KOPT-K1 (cell line): Measurements from ENCODE around the gene PRKCH.

Experiments
- H3K27ac ChIP-seq: fragments of 200-600 bp; sonication (generic); 2 replicates; pipeline ENCODE4 v1.5.1; 2016; ENCODE audit warnings: antibody characterized with exemption, mild to moderate bottlenecking, low read depth, low read length; ENCODE audit not compliant: poor library complexity, severe bottlenecking
- H3K36me3 ChIP-seq: fragments of 200-600 bp; sonication (generic); 2 replicates; pipeline ENCODE4 v1.5.1; 2017; ENCODE audit warnings: antibody characterized with exemption, mild to moderate bottlenecking, low read length, moderate library complexity; ENCODE audit not compliant: insufficient read depth
- H3K9me3 ChIP-seq: fragments of 200-600 bp; sonication (generic); 2 replicates; pipeline ENCODE4 v1.5.1; 2017; ENCODE audit warnings: antibody characterized with exemption, low read length, mild to moderate bottlenecking; ENCODE audit not compliant: insufficient read depth, poor library complexity, severe bottlenecking

The PRKCH gene

GRCh38 chr14:61321385-61322010 is at the start of gene PRKCH:
Gene PRKCH (plus strand): TSS chr14:61321579. CDS start chr14:61322102, 523 bp downstream.
- Histone ChIP-seq H3K27ac (peak within 1 kb of the TSS; percentile 98), H3K36me3 (peaks cover 27% of the 10 kb centered on the region), H3K9me3 (peaks cover 10% of the 10 kb centered on the region)

- no peaks in the 10 kb centered on the region for H3K36me3 ChIP-seq
- H3K9me3 ChIP-seq = peaks cover 7% of the 10 kb centered on the region
- no peak overlapping the region for H3K27ac ChIP-seq
Observed at GRCh38 chr14:61277232-61277631, 44.1 kb upstream of the PRKCH start.

GRCh38 chr14:61277784-61278183 is 43.6 kb upstream of the PRKCH start:
- no peaks in the 10 kb centered on the region for H3K36me3 ChIP-seq

GRCh38 chr14:61279082-61279481 is 42.3 kb upstream of the PRKCH start:
- no peak overlapping the region for H3K27ac ChIP-seq
- H3K36me3 ChIP-seq = no peaks in the 10 kb centered on the region
- peaks cover 7% of the 10 kb centered on the region for H3K9me3 ChIP-seq

More at GRCh38 chr14:61277784-61278183, 43.6 kb upstream of the PRKCH start:
- H3K27ac ChIP-seq = no peak overlapping the region
- peaks cover 7% of the 10 kb centered on the region for H3K9me3 ChIP-seq

GRCh38 chr14:61280092-61280525 is 41.3 kb upstream of the PRKCH start:
- no peak overlapping the region for H3K27ac ChIP-seq
- H3K9me3 ChIP-seq = peaks cover 7% of the 10 kb centered on the region
- no peaks in the 10 kb centered on the region for H3K36me3 ChIP-seq

- H3K9me3 ChIP-seq = peaks cover 7% of the 10 kb centered on the region
- no peaks in the 10 kb centered on the region for H3K36me3 ChIP-seq
- H3K27ac ChIP-seq = no peak overlapping the region
Observed at GRCh38 chr14:61280526-61281185, 40.7 kb upstream of the PRKCH start.

GRCh38 chr14:61281186-61281947 is 40.0 kb upstream of the PRKCH start, which contains the start of gene TMEM30B:
Gene TMEM30B (minus strand): TSS chr14:61281338. CDS start chr14:61281147, 191 bp downstream.
- H3K27ac ChIP-seq = no peak within 1 kb of the TSS
- peaks cover 7% of the 10 kb centered on the region for H3K9me3 ChIP-seq
- no peaks in the 10 kb centered on the region for H3K36me3 ChIP-seq

GRCh38 chr14:61281948-61282275 is 39.5 kb upstream of the PRKCH start:
- Histone ChIP-seq H3K27ac (no peak overlapping the region), H3K9me3 (peaks cover 7% of the 10 kb centered on the region), H3K36me3 (no peaks in the 10 kb centered on the region)

- no peaks in the 10 kb centered on the region for H3K36me3 ChIP-seq
- H3K27ac ChIP-seq = no peak overlapping the region
- peaks cover 7% of the 10 kb centered on the region for H3K9me3 ChIP-seq
Observed at GRCh38 chr14:61282746-61283145, 38.6 kb upstream of the PRKCH start.

GRCh38 chr14:61284001-61284400 is 37.4 kb upstream of the PRKCH start:
- H3K27ac ChIP-seq = peak overlapping the region; percentile 40
- H3K9me3 ChIP-seq = peaks cover 7% of the 10 kb centered on the region
- H3K36me3 ChIP-seq = no peaks in the 10 kb centered on the region

GRCh38 chr14:61285364-61285763 is 36.0 kb upstream of the PRKCH start:
- H3K36me3 ChIP-seq = no peaks in the 10 kb centered on the region
- H3K9me3 ChIP-seq = peaks cover 3% of the 10 kb centered on the region
- peak overlapping the region; percentile 11 for H3K27ac ChIP-seq

GRCh38 chr14:61287196-61287595 is 34.2 kb upstream of the PRKCH start:
- no peaks in the 10 kb centered on the region for H3K9me3 ChIP-seq
- no peak overlapping the region for H3K27ac ChIP-seq
- H3K36me3 ChIP-seq = no peaks in the 10 kb centered on the region

- H3K36me3 ChIP-seq = no peaks in the 10 kb centered on the region
- H3K27ac ChIP-seq = no peak overlapping the region
- no peaks in the 10 kb centered on the region for H3K9me3 ChIP-seq
Observed at GRCh38 chr14:61288228-61288627, 33.2 kb upstream of the PRKCH start.

- Histone ChIP-seq H3K27ac (no peak overlapping the region), H3K36me3 (no peaks in the 10 kb centered on the region), H3K9me3 (no peaks in the 10 kb centered on the region)
Observed at GRCh38 chr14:61288720-61289119, 32.7 kb upstream of the PRKCH start.

- no peaks in the 10 kb centered on the region for H3K9me3 ChIP-seq
- H3K36me3 ChIP-seq = no peaks in the 10 kb centered on the region
- H3K27ac ChIP-seq = no peak overlapping the region
Observed at GRCh38 chr14:61290701-61291100, 30.7 kb upstream of the PRKCH start.
